ENCODE measurements around the gene DECR2. TPM values are rescaled to one million over a fixed set of nuclear protein-coding genes. Genes with fewer than 3 reads are reported as not detected.
A peak's percentile ranks its signal among the peaks of the same experiment; 100 is the strongest.
"Not testable (repeated sequence)": the region's sequence is repeated elsewhere in the genome, so short reads cannot be mapped to it uniquely, and the experiment has no call there.

DECR2 gene
- total RNA-seq, 2 donors from 2014 or later, result 60.6 to 61.8 TPM

- intact Hi-C loops (cut with DNase I, micrococcal nuclease), result no loop called here
- DNase-seq, result no peak
- ATAC-seq, result no peak
These were observed 5.5 kb upstream of the DECR2 start for GRCh38 chr16:396199-396598.

- no peak for ATAC-seq
- peak in 1 of 2 donors; percentile 49 for DNase-seq
- intact Hi-C loops (cut with DNase I, micrococcal nuclease), result no loop called here
These were observed 5.1 kb upstream of the DECR2 start for GRCh38 chr16:396605-397004.

- DNase-seq (no peak), ATAC-seq (no peak)
- intact Hi-C loops (cut with DNase I, micrococcal nuclease), result no loop called here
These were observed 4.5 kb upstream of the DECR2 start, which contains the start of gene NME4 for GRCh38 chr16:397135-397661. Gene NME4 (plus strand): TSS chr16:397199. CDS start chr16:397223, 24 bp downstream.

GRCh38 chr16:397736-398332 is 3.9 kb upstream of the DECR2 start:
- intact Hi-C loops (cut with DNase I, micrococcal nuclease), result no loop called here
- DNase-seq, result peak; percentile 79 to 86
- ATAC-seq, result peak; percentile 25

GRCh38 chr16:398561-399339 is 2.9 kb upstream of the DECR2 start:
- ATAC-seq (no peak), DNase-seq (no peak)
- intact Hi-C loops (cut with DNase I, micrococcal nuclease), result no loop called here

- intact Hi-C loops (cut with DNase I, micrococcal nuclease), result no loop called here
- no peak for ATAC-seq
- no peak for DNase-seq
These were observed 2.2 kb upstream of the DECR2 start for GRCh38 chr16:399340-400019.

GRCh38 chr16:400061-400591 is 1.6 kb upstream of the DECR2 start:
- DNase-seq (no peak), ATAC-seq (no peak)
- intact Hi-C loops (cut with DNase I, micrococcal nuclease), result no loop called here

- intact Hi-C loops (cut with DNase I, micrococcal nuclease), result no loop called here
- DNase-seq (no peak), ATAC-seq (no peak)
These were observed 3.3 kb downstream of the DECR2 start for GRCh38 chr16:404971-405486.

- ATAC-seq (no peak), DNase-seq (no peak)
These were observed 4.1 kb downstream of the DECR2 start for GRCh38 chr16:405548-406506.

GRCh38 chr16:407253-407652 is 5.6 kb downstream of the DECR2 start:
- intact Hi-C loops (cut with DNase I, micrococcal nuclease), result no loop called here
- ATAC-seq (no peak), DNase-seq (no peak)

More at GRCh38 chr16:405548-406506, 4.1 kb downstream of the DECR2 start:
- intact Hi-C loops (cut with DNase I, micrococcal nuclease), result no loop called here

- ATAC-seq, result peak; percentile 10
These were observed 9.0 kb downstream of the DECR2 start for GRCh38 chr16:410516-411178.

GRCh38 chr16:411576-412265 is 10.0 kb downstream of the DECR2 start:
- no peak for DNase-seq
- intact Hi-C loops (cut with DNase I, micrococcal nuclease), result no loop called here
- ATAC-seq, result no peak

More at GRCh38 chr16:410516-411178, 9.0 kb downstream of the DECR2 start:
- intact Hi-C loops (cut with DNase I, micrococcal nuclease), result no loop called here
- no peak for DNase-seq

- intact Hi-C loops (cut with DNase I, micrococcal nuclease), result no loop called here
- no peak for DNase-seq
- ATAC-seq, result peak; percentile 17
These were observed 12.9 kb downstream of the DECR2 start for GRCh38 chr16:414395-415169.

GRCh38 chr16:415170-415498 is 13.4 kb downstream of the DECR2 start:
- ATAC-seq; intact Hi-C loops (cut with DNase I, micrococcal nuclease); DNase-seq: not testable (repeated sequence)

GRCh38 chr16:422179-422578 is 20.5 kb downstream of the DECR2 start:
- intact Hi-C loops (cut with DNase I, micrococcal nuclease); DNase-seq; ATAC-seq: not testable (repeated sequence)

GRCh38 chr16:424033-424622 is 22.4 kb downstream of the DECR2 start:
- peak; percentile 22 to 66 for DNase-seq
- intact Hi-C loops (cut with DNase I, micrococcal nuclease), result no loop called here
- ATAC-seq, result no peak
